Measurements from ENCODE around the gene ANAPC2. TPM values are rescaled to one million over a fixed set of nuclear protein-coding genes. Genes with fewer than 3 reads are reported as not detected.
A peak's percentile ranks its signal among the peaks of the same experiment; 100 is the strongest.

Gene ANAPC2
- total RNA-seq, 1 donor from 2014 or later = 58.2 TPM

DNA sequence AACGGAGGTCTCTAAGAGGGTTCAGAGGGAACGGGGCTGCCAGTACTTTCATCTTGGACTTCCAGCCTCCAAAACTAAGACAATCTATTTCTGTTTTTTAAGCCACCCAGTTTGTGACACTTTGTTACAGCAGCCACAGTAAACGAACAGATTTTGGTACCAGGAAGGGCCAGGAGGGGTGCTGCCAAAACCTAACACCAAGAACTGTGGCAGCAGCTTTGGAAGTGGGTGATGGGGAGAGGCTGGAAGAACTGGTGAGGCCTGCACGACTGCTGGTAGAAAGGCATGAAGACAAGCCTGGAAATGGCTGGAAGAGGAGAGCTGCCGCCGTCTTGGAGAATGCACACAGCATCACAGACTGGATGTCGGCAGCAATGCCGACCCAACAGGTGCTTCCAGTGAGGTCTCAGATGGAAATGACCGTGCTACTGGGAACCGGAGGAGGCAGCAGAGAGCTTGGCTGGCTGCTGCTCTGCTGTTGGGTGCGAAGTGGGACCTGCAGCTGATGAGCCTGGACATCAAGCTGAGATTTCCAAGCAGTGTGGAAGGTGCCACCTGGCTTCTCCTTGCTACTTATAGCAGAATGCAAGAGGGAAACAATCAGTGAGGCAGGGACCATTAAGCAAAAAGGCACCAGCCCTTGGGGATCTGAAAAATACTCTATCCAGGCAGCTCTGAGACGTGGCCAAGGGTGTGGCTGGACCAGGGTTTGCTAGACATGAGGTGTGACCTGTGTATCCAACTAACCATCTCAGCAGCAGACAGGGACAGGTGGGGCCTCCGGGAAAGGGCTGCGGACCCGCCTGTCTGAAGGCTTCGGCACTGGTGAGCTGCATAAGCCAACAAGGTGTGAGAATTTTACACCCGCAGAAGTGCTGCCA is 11.8 kb downstream of the ANAPC2 start:
- Histone ChIP-seq H3K27ac (no peak overlapping the region), H3K36me3 (peaks cover 44% of the 10 kb centered on the region), H3K4me1 (peaks cover 6% of the 10 kb centered on the region), H3K4me3 (no peak overlapping the region), H3K9me3 (no peaks in the 10 kb centered on the region), H3K27me3 (ENCODE audit: low read depth) (peaks cover 9% of the 10 kb centered on the region)
- intact Hi-C loops (cut with DNase I) = no loop called here
- TF ChIP-seq, protein P1, sequence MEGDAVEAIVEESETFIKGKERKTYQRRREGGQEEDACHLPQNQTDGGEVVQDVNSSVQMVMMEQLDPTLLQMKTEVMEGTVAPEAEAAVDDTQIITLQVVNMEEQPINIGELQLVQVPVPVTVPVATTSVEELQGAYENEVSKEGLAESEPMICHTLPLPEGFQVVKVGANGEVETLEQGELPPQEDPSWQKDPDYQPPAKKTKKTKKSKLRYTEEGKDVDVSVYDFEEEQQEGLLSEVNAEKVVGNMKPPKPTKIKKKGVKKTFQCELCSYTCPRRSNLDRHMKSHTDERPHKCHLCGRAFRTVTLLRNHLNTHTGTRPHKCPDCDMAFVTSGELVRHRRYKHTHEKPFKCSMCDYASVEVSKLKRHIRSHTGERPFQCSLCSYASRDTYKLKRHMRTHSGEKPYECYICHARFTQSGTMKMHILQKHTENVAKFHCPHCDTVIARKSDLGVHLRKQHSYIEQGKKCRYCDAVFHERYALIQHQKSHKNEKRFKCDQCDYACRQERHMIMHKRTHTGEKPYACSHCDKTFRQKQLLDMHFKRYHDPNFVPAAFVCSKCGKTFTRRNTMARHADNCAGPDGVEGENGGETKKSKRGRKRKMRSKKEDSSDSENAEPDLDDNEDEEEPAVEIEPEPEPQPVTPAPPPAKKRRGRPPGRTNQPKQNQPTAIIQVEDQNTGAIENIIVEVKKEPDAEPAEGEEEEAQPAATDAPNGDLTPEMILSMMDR (IDR thresholded peaks at IDR 0.05) = peak; percentile 40
- DNase-seq (no peak), ATAC-seq (no peak)

DNA sequence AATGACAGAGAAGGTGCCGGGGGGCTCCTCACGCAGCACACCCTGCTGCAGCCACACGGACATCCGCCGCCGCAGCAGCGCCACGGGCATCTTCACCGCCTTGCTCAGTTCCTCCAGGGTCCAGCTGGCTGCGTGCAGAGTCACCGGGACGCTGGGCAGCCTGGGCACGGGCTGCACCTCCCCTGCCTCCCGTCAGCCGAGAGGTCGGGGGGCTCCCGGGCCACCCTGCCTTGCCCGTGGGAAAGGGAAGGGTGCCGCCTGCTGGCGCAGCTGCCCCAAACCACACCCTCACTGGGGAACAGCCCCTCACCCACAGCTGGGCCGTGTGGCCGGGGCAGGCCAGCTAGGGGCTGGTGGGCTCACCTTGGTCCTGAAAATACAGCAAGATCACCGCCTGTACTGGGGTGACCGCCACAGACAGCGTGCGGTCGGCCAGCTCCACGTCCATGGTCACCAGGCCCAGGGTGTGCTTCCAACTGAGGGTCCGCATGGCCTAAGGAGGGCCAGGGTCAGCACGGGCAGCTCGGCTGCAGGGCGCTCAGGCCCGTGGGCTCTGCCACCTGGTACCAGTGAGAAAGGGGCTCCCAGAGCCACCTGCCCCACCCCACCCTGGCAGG is 12.9 kb downstream of the ANAPC2 start:
- ATAC-seq (peak in 1 of 2 donors; percentile 10), DNase-seq (no peak)
- Histone ChIP-seq H3K36me3 (peaks cover 33% of the 10 kb centered on the region), H3K27ac (no peak overlapping the region), H3K9me3 (no peaks in the 10 kb centered on the region), H3K4me1 (peaks cover 6% of the 10 kb centered on the region), H3K4me3 (no peak overlapping the region), H3K27me3 (ENCODE audit: low read depth) (peaks cover 16% of the 10 kb centered on the region)
- TF ChIP-seq, protein P1 (IDR thresholded peaks at IDR 0.05) = no peak
- intact Hi-C loops (cut with DNase I) = no loop called here

DNA sequence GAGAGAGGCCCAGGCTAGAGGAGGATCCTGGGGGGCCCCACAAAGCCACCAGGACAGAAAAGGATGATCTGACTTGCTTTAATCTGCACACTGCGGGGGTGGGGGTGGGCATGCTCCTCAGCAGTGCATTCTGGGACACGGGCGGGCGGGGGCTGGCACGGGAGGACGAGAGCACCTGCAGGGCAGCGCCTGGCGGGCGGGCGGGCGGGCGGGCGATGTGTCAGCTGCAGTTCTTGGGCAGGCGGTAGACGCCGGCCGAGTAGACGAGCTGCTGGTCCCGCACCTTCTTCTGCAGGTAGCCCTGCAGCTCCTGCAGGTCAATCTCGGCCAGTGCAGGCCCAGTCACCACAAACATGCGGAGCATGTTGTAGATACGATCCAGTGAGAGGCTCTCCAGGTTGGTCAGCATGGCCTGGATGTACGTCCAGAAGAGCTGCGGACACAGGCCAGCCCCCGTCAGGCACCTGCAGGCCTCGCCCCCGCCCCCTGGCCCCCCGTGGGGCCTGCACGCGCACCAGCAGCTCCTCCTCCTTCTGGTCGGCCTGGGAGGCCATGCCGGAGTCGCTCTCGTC is 13.6 kb downstream of the ANAPC2 start:
- peak in 1 of 2 donors; percentile 25 for ATAC-seq
- intact Hi-C loops (cut with DNase I) = no loop called here
- Histone ChIP-seq H3K27me3 (ENCODE audit: low read depth) (peaks cover 22% of the 10 kb centered on the region), H3K4me1 (peaks cover 9% of the 10 kb centered on the region), H3K4me3 (no peak overlapping the region), H3K36me3 (peaks cover 26% of the 10 kb centered on the region), H3K9me3 (no peaks in the 10 kb centered on the region), H3K27ac (no peak overlapping the region)
- DNase-seq = no peak
- TF ChIP-seq, protein P1 (IDR thresholded peaks at IDR 0.05) = no peak

DNA sequence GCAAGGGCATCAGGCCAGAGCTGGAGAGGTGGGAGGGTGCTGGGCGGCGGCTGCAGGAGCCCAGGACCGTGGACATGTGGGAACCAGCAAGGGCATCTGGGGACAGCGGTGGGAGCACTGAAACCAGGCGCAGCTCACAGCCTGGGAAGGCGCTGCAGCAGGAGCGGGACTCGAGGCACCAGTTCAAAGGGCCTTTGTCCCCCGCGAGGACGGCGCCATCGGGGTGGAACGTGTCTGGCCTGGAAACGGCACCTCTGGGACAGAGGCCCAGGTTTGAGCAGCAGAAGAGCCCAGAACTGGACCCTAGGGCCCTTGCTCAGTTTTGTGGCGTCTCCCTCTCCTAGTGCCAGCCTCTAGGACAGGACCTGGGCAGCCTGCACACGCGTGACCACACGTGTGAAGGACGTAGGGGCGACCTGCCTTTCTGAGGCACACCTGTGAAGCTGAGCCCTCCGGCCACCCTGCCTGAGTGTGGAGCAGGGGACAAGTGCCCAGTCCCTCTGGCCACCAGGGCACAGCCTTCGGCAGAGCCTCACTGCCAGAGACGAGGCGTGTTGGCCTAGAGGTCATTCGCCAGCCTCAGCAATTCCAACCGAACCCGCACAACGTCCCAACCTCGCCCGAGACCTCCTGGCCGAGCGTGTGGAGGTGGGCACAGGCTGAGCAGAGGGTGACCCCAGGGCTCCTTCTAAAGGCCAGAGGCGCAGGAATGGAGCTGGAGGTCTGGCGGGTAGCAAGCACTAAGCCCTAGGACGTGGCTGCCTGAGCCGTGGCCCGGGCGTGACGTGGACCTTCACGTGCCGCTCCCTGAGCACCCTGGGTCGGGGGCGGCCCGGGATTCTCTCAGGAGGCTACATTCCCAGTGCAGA is 14.3 kb downstream of the ANAPC2 start:
- H3K9me3 ChIP-seq = no peaks in the 10 kb centered on the region
- TF ChIP-seq, protein P1 (IDR thresholded peaks at IDR 0.05) = no peak
- intact Hi-C loops (cut with DNase I) = no loop called here
- H3K4me3 ChIP-seq = no peak overlapping the region
- peaks cover 19% of the 10 kb centered on the region for H3K36me3 ChIP-seq
- H3K27ac ChIP-seq = no peak overlapping the region
- H3K4me1 ChIP-seq = peaks cover 17% of the 10 kb centered on the region
- ATAC-seq = no peak
- H3K27me3 ChIP-seq (ENCODE audit: low read depth) = peaks cover 30% of the 10 kb centered on the region
- no peak for DNase-seq
